HEK293 (cell line): ENCODE measurements around the gene ECSIT.

ENCODE experiments used
- CTCF ChIA-PET: fragments of 350-600 bp; formaldehyde crosslinking; extraction: SDS; loops from one replicate; lab custom pipeline; 2021; ENCODE audit warnings: antibody characterized with exemption; lab: Yijun Ruan, JAX
- POLR2A ChIA-PET: fragments of 300-600 bp; formaldehyde crosslinking; extraction: SDS; loops from one replicate; lab custom pipeline; 2020; ENCODE audit warnings: antibody characterized with exemption, inconsistent platforms; lab: Yijun Ruan, JAX
- H3K27ac ChIP-seq: fragments of 200-500 bp; sonication (Bioruptor generic); 2 replicates; pipeline ENCODE4 v1.5.1; 2014; ENCODE audit warnings: low read depth, low read length, control low read depth, inconsistent platforms; ENCODE audit errors: extremely low read depth
- H3K36me3 ChIP-seq, 2 experiments: fragments of 200-500 bp in 1 of 2; sonication (Bioruptor generic) in 1 of 2; 1 replicate in 1 of 2; 2 replicates in 1 of 2; pipeline ENCODE4 v1.5.1; 2014 to 2017; ENCODE audit warnings: inconsistent platforms in 2 of 2, low read length in 2 of 2; ENCODE audit not compliant: control insufficient read depth in 2 of 2, insufficient read depth in 1 of 2
- H3K4me1 ChIP-seq: fragments of 200-500 bp; sonication (Bioruptor generic); 2 replicates; pipeline ENCODE4 v1.5.1; 2014; ENCODE audit warnings: mild to moderate bottlenecking, low read length, inconsistent platforms; ENCODE audit not compliant: control insufficient read depth, insufficient read depth
- H3K4me3 ChIP-seq: 2 replicates; pipeline ENCODE4 v1.5.1; 2011; ENCODE audit warnings: low read depth, mild to moderate bottlenecking, control low read depth, low read length, moderate library complexity
- H3K9me3 ChIP-seq: fragments of 200-500 bp; sonication (Bioruptor generic); 2 replicates; pipeline ENCODE4 v1.5.1; 2014; ENCODE audit warnings: low read depth, low read length, inconsistent platforms; ENCODE audit not compliant: control insufficient read depth, insufficient read depth
- EGR2 ChIP-seq: fragments of 450-650 bp; formaldehyde crosslinking; IDR thresholded peaks from 2 replicates; pipeline ENCODE4 v1.5.1; 2016; ENCODE audit warnings: low read depth, missing biosample characterization, missing genetic modification characterization
- HOXD13 ChIP-seq: sonication (generic); formaldehyde crosslinking; IDR thresholded peaks from 2 replicates; pipeline ENCODE4 v1.8.0; 2022; ENCODE audit warnings: missing genetic modification reagents, borderline replicate concordance
- PBX3 ChIP-seq: sonication (generic); formaldehyde crosslinking; IDR thresholded peaks from 2 replicates; pipeline ENCODE4 v1.8.1; 2022; ENCODE audit warnings: mild to moderate bottlenecking, moderate library complexity, missing genetic modification reagents
- PRDM6 ChIP-seq: fragments of 450-650 bp; formaldehyde crosslinking; IDR thresholded peaks from 2 replicates; pipeline ENCODE4 v1.5.1; 2017; ENCODE audit warnings: missing biosample characterization, missing genetic modification characterization
- WT1 ChIP-seq: fragments of 450-650 bp; formaldehyde crosslinking; IDR thresholded peaks from 2 replicates; pipeline ENCODE4 v1.5.1; 2016; ENCODE audit warnings: missing biosample characterization, missing genetic modification characterization
- ZBTB44 ChIP-seq: fragments of 450-650 bp; IDR thresholded peaks from 2 replicates; pipeline ENCODE4 v1.5.1; 2018; ENCODE audit warnings: missing biosample characterization, mild to moderate bottlenecking, missing genetic modification characterization
- ZFP3 ChIP-seq: fragments of 450-650 bp; formaldehyde crosslinking; IDR thresholded peaks from 2 replicates; pipeline ENCODE4 v1.5.1; 2016; ENCODE audit warnings: low read depth, missing biosample characterization, missing genetic modification characterization
- ZNF174 ChIP-seq: fragments of 450-650 bp; formaldehyde crosslinking; IDR thresholded peaks from 2 replicates; pipeline ENCODE4 v1.5.0; 2017; ENCODE audit warnings: missing biosample characterization, mild to moderate bottlenecking, missing genetic modification characterization
- ZNF221 ChIP-seq: fragments of 450-650 bp; formaldehyde crosslinking; IDR thresholded peaks from 2 replicates; pipeline ENCODE4 v1.5.1; 2017; ENCODE audit warnings: missing biosample characterization, missing genetic modification characterization, borderline replicate concordance
- ZNF391 ChIP-seq: fragments of 450-650 bp; formaldehyde crosslinking; IDR thresholded peaks from 2 replicates; pipeline ENCODE4 v1.5.1; 2016; ENCODE audit warnings: low read depth, missing biosample characterization, missing genetic modification characterization, borderline replicate concordance
- ZNF423 ChIP-seq: fragments of 450-650 bp; formaldehyde crosslinking; IDR thresholded peaks from 2 replicates; pipeline ENCODE4 v1.5.1; 2016; ENCODE audit warnings: missing biosample characterization, missing genetic modification characterization
- ZNF548 ChIP-seq: fragments of 450-650 bp; formaldehyde crosslinking; IDR thresholded peaks from 2 replicates; pipeline ENCODE4 v1.5.1; 2016; ENCODE audit warnings: missing biosample characterization, missing genetic modification characterization
- ZNF623 ChIP-seq: fragments of 450-650 bp; formaldehyde crosslinking; IDR thresholded peaks from 2 replicates; pipeline ENCODE4 v1.5.1; 2016; ENCODE audit warnings: missing biosample characterization, missing genetic modification characterization
- ZNF629 ChIP-seq: fragments of 450-650 bp; formaldehyde crosslinking; IDR thresholded peaks from 2 replicates; pipeline ENCODE4 v1.5.1; 2017; ENCODE audit warnings: missing biosample characterization, missing genetic modification characterization
- ZNF645 ChIP-seq: fragments of 450-650 bp; formaldehyde crosslinking; IDR thresholded peaks from 2 replicates; pipeline ENCODE4; 2016; ENCODE audit warnings: missing biosample characterization, missing genetic modification characterization
- ZNF76 ChIP-seq: fragments of 450-650 bp; formaldehyde crosslinking; IDR thresholded peaks from 2 replicates; pipeline ENCODE4; 2016; ENCODE audit warnings: low read depth, missing biosample characterization, missing genetic modification characterization, borderline replicate concordance
- ZNF777 ChIP-seq: fragments of 450-650 bp; formaldehyde crosslinking; IDR thresholded peaks from 2 replicates; pipeline ENCODE4 v1.5.1; 2017; ENCODE audit warnings: missing biosample characterization, missing genetic modification characterization, borderline replicate concordance
- ZNF792 ChIP-seq: fragments of 450-650 bp; formaldehyde crosslinking; IDR thresholded peaks from 2 replicates; pipeline ENCODE4 v1.5.1; 2016; ENCODE audit warnings: missing biosample characterization, missing genetic modification characterization
- ZNF843 ChIP-seq: fragments of 450-650 bp; formaldehyde crosslinking; IDR thresholded peaks from 2 replicates; pipeline ENCODE4 v1.5.1; 2016; ENCODE audit warnings: missing biosample characterization, missing genetic modification characterization
- ZSCAN18 ChIP-seq: fragments of 450-650 bp; formaldehyde crosslinking; IDR thresholded peaks from 2 replicates; pipeline ENCODE4 v1.5.1; 2016; ENCODE audit warnings: missing biosample characterization, missing genetic modification characterization
- TF ChIP-seq, protein P1 (sequence below): fragments of 450-650 bp; formaldehyde crosslinking; IDR thresholded peaks from 2 replicates; pipeline ENCODE4 v1.5.0; 2017; ENCODE audit warnings: missing biosample characterization, missing genetic modification characterization, borderline replicate concordance

Gene ECSIT

DNA sequence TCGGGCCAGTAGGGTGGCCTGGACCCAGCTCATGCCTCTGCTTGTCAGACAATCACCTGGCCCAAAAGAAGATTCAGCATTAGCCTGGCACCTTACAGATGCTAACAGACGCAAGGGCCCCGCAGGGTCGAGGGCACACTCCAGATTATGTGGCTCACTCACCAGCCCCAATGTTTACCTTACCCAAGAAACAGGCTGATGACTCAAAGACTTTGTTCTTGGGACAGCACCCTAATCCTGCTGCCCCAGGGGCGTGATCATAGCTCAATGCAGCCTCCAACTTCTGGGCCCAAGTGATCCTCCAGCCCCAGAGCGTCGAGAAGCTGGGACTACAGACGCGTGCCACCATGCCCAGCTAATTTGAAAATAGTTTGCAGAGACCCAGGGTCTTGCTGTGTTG, 9.8 kb downstream of the ECSIT start (continued):
- TF ChIP-seq ZFP3 (tag by site-specific recombination) (no peak), ZNF623 (tag by site-specific recombination) (no peak), ZNF777 (tag by site-specific recombination) (no peak), ZNF76 (tag by site-specific recombination) (no peak), EGR2 (tag by site-specific recombination) (no peak), ZNF843 (no peak)
- TF ChIP-seq, all 188 proteins: peak for 0

- Histone ChIP-seq H3K4me3 (no peak overlapping the region), H3K27ac (no peak overlapping the region), H3K9me3 (no peaks in the 10 kb centered on the region), H3K36me3 (peaks cover 17 to 22% of the 10 kb centered on the region in 2 experiments; a peak in 2 of 3 replicates), H3K4me1 (no peaks in the 10 kb centered on the region)
- POLR2A ChIA-PET: no interaction called here
- CTCF ChIA-PET: interaction anchor here (0.6 kb wide), 1 partner anchor 206 kb away, joined by 3 read pairs; no protein-coding TSS in a partner anchor
- no peak for TF ChIP-seq ZNF629 (tag by site-specific recombination)
- no peak for TF ChIP-seq WT1
- TF ChIP-seq HOXD13 (CRISPR knock-in tag): no peak
- no peak for TF ChIP-seq ZNF548 (tag by site-specific recombination)
- no peak for TF ChIP-seq ZNF645 (tag by site-specific recombination)
- TF ChIP-seq ZNF423 (tag by site-specific recombination): no peak
- no peak for TF ChIP-seq ZBTB44 (tag by site-specific recombination)
- TF ChIP-seq ZSCAN18: no peak
- TF ChIP-seq ZNF391: no peak
- TF ChIP-seq PBX3: no peak
Observed at GRCh38 chr19:11513946-11514345, 15.0 kb downstream of the ECSIT start.

DNA sequence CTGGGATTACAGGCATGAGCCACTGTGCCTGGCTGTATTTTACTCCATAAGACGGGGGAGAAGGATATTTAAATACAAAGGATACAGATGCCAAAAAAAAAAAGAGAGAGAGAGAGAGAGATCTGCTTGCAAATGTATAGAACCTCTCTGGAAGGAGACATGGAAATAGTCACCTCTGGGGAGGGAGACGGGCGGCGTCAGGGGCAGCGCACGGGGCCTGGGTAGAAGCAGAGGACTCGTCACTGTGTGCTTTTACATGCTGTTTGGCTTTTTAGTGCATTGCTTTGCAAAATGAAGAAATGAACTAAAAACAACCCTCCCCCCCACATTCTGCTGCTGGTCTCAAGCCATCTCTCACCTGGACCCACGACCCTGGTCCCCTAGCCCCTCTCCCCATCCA, 18.5 kb downstream of the ECSIT start:
- no peaks in the 10 kb centered on the region for H3K9me3 ChIP-seq
- ChIA-PET CTCF (no interaction called here), POLR2A (interaction anchor here (0.7 kb wide), 1 partner anchor 26 kb away, joined by 4 read pairs; no protein-coding TSS in a partner anchor)
- H3K27ac ChIP-seq: no peak overlapping the region
- peaks cover 6% of the 10 kb centered on the region for H3K4me1 ChIP-seq
- H3K36me3 ChIP-seq: peaks cover 9 to 17% of the 10 kb centered on the region in 2 experiments; a peak in 2 of 3 replicates
- no peak overlapping the region for H3K4me3 ChIP-seq
- TF ChIP-seq PRDM6 (no peak), ZNF174 (tag by site-specific recombination) (no peak), ZNF792 (no peak), ZNF221 (tag by site-specific recombination) (no peak), ZNF843 (no peak)
- TF ChIP-seq, protein P1, sequence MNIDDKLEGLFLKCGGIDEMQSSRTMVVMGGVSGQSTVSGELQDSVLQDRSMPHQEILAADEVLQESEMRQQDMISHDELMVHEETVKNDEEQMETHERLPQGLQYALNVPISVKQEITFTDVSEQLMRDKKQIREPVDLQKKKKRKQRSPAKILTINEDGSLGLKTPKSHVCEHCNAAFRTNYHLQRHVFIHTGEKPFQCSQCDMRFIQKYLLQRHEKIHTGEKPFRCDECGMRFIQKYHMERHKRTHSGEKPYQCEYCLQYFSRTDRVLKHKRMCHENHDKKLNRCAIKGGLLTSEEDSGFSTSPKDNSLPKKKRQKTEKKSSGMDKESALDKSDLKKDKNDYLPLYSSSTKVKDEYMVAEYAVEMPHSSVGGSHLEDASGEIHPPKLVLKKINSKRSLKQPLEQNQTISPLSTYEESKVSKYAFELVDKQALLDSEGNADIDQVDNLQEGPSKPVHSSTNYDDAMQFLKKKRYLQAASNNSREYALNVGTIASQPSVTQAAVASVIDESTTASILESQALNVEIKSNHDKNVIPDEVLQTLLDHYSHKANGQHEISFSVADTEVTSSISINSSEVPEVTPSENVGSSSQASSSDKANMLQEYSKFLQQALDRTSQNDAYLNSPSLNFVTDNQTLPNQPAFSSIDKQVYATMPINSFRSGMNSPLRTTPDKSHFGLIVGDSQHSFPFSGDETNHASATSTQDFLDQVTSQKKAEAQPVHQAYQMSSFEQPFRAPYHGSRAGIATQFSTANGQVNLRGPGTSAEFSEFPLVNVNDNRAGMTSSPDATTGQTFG: no peak
